NCI-H2171 treated with DMSO at 0.1 percent for 48 hours (cell line): ENCODE results near the gene ESX1.
"Not testable (repeated sequence)": the region's sequence is repeated elsewhere in the genome, so short reads cannot be mapped to it uniquely, and the experiment has no call there.

ENCODE experiments used
- DNase-seq: peaks from one replicate; lab custom pipeline; 2025; lab: John Stamatoyannopoulos, UW

ESX1 gene

GRCh38 chrX:104254442-104255115, at the start of gene ESX1:
Gene ESX1, minus strand, starts transcription at chrX:104254933. Its CDS starts 84 bp downstream, at chrX:104254849.
- DNase-seq = no peak

DNA sequence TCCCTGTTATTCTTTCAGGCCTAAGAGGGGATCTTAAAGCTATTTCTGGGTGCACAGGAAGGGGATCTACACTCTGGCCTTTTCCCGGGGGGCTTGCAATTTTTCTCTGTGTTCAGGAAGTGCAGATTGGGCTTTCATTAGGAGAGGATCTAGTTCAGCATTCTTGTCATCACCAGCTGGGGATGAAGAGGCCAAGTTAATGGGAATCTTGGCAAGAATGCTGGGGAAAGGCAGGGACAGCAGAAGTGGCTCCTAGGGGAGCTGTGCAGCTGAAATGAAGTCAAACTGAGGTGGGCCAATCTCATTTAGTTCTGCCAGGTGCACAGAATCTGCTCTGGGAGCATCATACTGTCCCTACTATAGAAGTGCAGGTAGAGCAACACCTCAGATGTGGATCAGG, 40.9 kb upstream of the ESX1 start:
- DNase-seq = no peak

DNA sequence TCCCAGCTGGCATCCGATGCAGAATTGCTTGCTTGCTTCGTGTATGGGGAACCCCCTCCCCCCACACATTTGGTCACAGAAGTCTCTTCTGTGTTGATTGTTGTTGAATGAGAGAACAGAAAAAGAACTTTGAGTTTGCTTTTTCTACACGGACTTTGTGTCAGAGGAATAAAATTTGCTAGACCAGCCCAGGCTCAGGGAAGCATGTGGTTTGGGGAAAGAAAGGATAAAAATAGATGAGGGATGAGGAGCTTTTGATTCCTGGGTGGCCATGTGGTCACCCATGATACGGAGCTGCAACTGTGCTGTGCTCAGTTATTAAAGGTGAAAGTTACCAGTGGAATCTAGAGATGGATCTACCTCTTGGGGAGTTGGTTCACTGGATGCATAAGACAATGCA, 34.2 kb upstream of the ESX1 start:
- no peak for DNase-seq

- DNase-seq = no peak
Observed at GRCh38 chrX:104288269-104288668, 33.5 kb upstream of the ESX1 start.

- no peak for DNase-seq
Observed at GRCh38 chrX:104285201-104285600, 30.5 kb upstream of the ESX1 start.

- no peak for DNase-seq
Observed at GRCh38 chrX:104284507-104284906, 29.8 kb upstream of the ESX1 start.

DNA sequence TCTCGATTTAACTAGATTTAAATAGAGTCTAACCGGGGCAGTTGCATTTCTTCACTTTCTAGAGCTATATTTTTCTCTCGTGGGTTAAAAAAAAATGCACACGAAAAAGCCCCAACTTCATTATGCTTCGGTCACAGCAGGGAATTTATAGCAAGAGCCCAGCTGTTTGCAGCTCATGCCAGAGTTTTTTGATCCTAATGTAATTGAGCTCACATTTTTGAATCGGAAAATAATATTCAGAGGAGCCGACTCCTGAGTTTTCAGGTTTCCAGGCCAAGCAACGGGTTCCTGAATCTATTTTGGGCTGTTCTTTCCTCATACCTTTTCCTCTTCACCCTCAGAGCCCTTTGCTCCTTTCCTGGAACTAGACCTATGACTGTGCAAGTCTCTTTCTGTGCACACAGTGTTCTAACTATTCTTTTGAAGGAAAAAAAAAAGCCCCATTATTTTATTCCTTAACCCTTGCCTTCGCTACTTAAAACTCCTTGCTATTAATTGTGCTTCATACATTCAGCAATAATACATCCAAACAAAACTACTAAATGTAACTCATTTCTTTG, 27.5 kb upstream of the ESX1 start:
- no peak for DNase-seq

GRCh38 chrX:104281564-104281963, 26.8 kb upstream of the ESX1 start:
- DNase-seq = no peak

DNA sequence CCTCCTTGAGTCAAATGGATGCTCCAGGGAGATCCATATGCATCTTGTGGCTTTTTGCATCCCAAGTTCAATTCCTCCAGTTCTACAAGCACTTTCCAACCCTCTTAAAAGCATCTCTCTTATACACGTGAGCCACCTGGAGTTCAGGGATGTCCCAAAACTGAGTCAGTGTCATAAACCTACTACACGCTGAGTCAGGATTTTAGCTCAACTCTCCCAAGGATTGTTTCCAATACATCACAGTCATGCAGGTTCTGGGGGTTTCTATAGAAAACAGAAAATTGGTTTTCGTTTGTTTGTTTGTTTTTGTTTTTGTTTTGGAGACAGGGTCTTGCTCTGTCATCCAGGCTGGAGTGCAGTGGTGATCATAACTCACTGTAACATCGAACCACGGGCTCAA, 25.9 kb upstream of the ESX1 start:
- no peak for DNase-seq

- no peak for DNase-seq
Observed at GRCh38 chrX:104270916-104271512, 16.3 kb upstream of the ESX1 start.

DNA sequence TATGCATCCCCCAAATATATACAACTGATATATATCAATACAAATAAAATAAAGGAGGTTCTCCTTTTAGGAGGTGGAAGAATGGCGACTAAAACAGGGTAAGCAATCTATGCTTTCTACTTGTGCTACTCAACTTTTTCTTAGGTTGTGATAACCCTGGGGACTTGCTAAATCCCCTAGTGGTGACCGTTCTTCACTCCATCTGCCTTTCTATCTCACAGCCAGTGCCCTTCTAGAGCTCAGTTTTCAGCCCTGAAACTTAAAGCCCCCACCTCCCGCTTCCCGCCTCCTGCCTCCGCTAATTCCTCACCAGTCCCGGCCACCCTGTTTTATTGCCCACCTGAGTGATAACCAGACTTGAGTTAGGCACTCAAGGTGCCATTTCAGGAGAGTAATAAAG, 15.5 kb upstream of the ESX1 start:
- DNase-seq = no peak

DNA sequence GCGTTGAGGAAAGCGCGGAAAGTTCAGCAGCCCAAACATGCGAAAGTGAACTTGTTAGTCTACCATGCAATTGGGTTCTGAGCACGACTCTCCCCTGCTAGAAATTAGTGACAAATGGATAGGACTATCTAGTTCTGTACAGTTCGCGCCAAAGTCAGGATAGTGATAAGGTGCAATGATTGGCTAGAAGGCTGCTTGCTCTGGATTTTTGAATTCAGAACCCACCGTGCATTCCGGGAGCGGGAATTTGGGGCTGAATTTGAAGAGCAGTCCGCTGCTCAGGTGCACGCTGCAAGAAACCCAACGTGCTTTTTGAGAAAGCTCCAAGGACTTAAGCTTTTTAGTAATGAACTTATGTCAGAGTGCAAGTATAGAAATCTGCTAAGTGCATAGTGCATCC, 732 bp upstream of the ESX1 start:
- no peak for DNase-seq

- no peak for DNase-seq
Observed at GRCh38 chrX:104253567-104254441, 929 bp downstream of the ESX1 start.

DNA sequence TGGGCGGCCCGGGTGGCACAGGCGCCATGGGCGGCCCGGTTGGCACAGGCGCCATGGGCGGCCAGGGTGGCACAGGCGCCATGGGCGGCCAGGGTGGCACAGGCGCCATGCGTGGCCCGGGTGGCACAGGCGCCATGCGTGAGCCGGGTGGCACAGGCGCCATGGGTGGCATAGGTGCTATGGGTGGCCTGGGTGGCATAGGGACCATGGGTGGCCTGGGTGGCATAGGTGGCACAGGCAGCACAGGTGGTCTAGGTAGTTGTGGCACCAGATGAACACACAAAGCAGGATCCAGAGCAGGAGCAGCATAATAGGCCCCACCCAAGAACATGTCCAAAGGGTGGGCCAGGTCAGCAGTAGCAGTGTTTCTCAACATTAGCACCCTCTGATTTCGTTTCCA, 4.3 kb downstream of the ESX1 start:
- DNase-seq = no peak

GRCh38 chrX:104230060-104230459, 24.7 kb downstream of the ESX1 start:
- DNase-seq = not testable (repeated sequence)

DNA sequence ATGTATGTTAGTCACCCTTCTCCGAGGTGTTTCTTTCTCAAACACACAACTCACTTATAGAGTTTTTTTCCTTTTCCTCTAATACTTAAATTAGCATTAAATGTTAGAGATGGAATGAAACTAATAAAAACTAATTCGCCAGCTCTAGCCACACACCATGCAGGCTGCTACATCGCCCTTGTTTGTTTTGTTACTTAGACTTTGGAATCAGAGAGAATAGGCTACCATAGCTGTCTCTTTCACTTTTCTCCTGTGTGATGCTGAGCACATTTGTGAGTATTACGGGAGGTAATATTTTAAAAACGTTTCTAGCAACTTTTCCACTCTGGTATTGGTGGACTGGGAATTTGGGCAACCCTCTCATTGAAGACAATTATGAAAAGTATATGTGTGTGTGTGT, 43.5 kb downstream of the ESX1 start:
- no peak for DNase-seq

DNA sequence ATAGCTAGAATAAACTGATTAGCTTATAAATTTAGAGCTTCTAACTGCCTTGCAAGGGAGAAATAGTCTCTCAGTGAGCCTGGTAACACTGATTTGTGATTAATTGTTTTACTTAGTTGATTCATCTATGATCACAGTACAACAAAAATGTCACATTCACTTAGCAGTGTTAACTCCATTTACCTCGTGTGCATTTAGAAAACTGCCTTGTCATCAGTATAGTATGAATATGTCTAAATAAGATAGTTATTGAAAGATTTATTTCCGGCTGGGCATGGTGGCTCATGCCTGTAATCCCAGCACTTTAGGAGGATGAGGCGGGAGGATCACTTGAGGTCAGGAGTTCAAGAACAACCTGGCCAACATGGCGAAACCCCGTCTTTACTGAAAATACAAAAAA, 49.2 kb downstream of the ESX1 start:
- no peak for DNase-seq
